MM.1S (cell line): ENCODE data around the gene DYNC1H1.

Experiments
- DNase-seq: peaks from one replicate; pipeline ENCODE4 v3.0.0-alpha.2; 2015
- H2AFZ ChIP-seq: fragments of 300-600 bp; sonication (generic); 2 replicates; pipeline ENCODE4 v1.6.0; 2016; ENCODE audit warnings: antibody characterized with exemption, low read length
- H3F3A ChIP-seq: fragments of 300-600 bp; sonication (generic); 2 replicates; pipeline ENCODE4 v1.6.1; 2016; ENCODE audit warnings: mild to moderate bottlenecking, antibody characterized with exemption, low read length, moderate library complexity, mixed read lengths; ENCODE audit not compliant: insufficient read depth
- H3K27ac ChIP-seq: fragments of 300-600 bp; sonication (generic); 2 replicates; pipeline ENCODE4 v1.5.1; 2016; ENCODE audit warnings: mild to moderate bottlenecking, low read length
- H3K27me3 ChIP-seq: fragments of 300-600 bp; sonication (generic); replicated peaks from 2 replicates; pipeline ENCODE4 v1.6.0; 2016; ENCODE audit warnings: low read length; ENCODE audit not compliant: insufficient read depth
- H3K36me3 ChIP-seq: fragments of 300-600 bp; sonication (generic); replicated peaks from 2 replicates; pipeline ENCODE4 v1.6.1; 2016; ENCODE audit warnings: mild to moderate bottlenecking, low read length, mixed read lengths; ENCODE audit not compliant: insufficient read depth
- H3K4me1 ChIP-seq: fragments of 300-600 bp; sonication (generic); 2 replicates; pipeline ENCODE4 v1.6.1; 2016; ENCODE audit warnings: low read length, mixed read lengths
- H3K4me2 ChIP-seq: fragments of 300-600 bp; sonication (generic); 2 replicates; pipeline ENCODE4 v1.6.0; 2016; ENCODE audit warnings: low read depth, low read length
- H3K4me3 ChIP-seq: fragments of 300-600 bp; sonication (generic); 2 replicates; pipeline ENCODE4 v1.5.1; 2016; ENCODE audit warnings: low read length, mixed read lengths
- H3K79me2 ChIP-seq: fragments of 300-600 bp; sonication (generic); 2 replicates; pipeline ENCODE4 v1.6.1; 2016; ENCODE audit warnings: mixed run types, low read length, mixed read lengths
- H3K9ac ChIP-seq: fragments of 300-600 bp; sonication (generic); 2 replicates; pipeline ENCODE4 v1.6.1; 2016; ENCODE audit warnings: low read length, mixed read lengths
- H3K9me2 ChIP-seq: fragments of 300-600 bp; sonication (generic); replicated peaks from 2 replicates; pipeline ENCODE4 v1.6.1; 2016; ENCODE audit warnings: mild to moderate bottlenecking, low read length, mixed read lengths; ENCODE audit not compliant: insufficient read depth
- H3K9me3 ChIP-seq: fragments of 300-600 bp; sonication (generic); replicated peaks from 2 replicates; pipeline ENCODE4 v1.6.1; 2016; ENCODE audit warnings: mild to moderate bottlenecking, low read length, mixed read lengths; ENCODE audit not compliant: insufficient read depth
- H4K20me1 ChIP-seq: fragments of 300-600 bp; sonication (generic); 2 replicates; pipeline ENCODE4 v1.6.1; 2016; ENCODE audit warnings: mild to moderate bottlenecking, low read length, moderate library complexity, mixed read lengths; ENCODE audit not compliant: insufficient read depth
- EZH2 ChIP-seq: fragments of 300-600 bp; sonication (generic); optimal IDR thresholded peaks from 2 replicates; pipeline ENCODE3; 2017; ENCODE audit warnings: low read depth, mild to moderate bottlenecking, antibody characterized with exemption, low read length, mixed read lengths
- EZH2phosphoT487 ChIP-seq: fragments of 300-600 bp; sonication (generic); IDR thresholded peaks from 2 replicates; pipeline ENCODE4 v1.6.1; 2018; ENCODE audit warnings: antibody characterized with exemption, low read length
- TF ChIP-seq, protein P1 (sequence below): fragments of 300-600 bp; sonication (generic); IDR thresholded peaks from 2 replicates; pipeline ENCODE4 v1.5.1; 2016; ENCODE audit warnings: antibody characterized with exemption, low read length, mixed read lengths

Gene DYNC1H1

DNA sequence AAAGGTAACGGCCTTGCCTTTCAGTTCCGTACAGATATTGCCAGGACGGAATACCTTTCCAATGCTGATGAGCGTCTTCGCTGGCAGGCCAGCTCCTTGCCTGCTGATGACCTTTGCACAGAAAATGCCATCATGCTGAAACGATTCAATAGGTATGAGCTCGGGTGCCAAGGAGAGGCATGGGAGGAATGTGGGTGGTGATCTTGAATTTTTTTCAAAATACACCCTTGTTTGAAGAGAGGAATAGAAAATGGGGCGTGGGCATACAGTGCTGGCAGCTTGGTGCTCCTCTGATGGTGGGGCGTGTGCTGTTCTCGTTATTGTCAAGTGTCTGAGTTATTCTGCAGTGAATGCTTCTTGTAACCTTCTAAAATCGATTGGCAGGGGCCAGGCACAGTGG lies 69.9 kb downstream of the DYNC1H1 start:
- Histone ChIP-seq H3K27ac (no peak overlapping the region), H3K4me2 (no peak overlapping the region), H3K36me3 (no peaks in the 10 kb centered on the region), H4K20me1 (no peaks in the 10 kb centered on the region), H2AFZ (no peak overlapping the region), H3K9me3 (no peaks in the 10 kb centered on the region), H3K79me2 (no peaks in the 10 kb centered on the region), H3K9ac (no peak overlapping the region), H3K4me3 (no peak overlapping the region), H3K27me3 (no peaks in the 10 kb centered on the region), H3K9me2 (no peaks in the 10 kb centered on the region), H3K4me1 (no peaks in the 10 kb centered on the region), H3F3A (no peaks in the 10 kb centered on the region)
- TF ChIP-seq EZH2 (no peak), EZH2phosphoT487 (no peak)
- TF ChIP-seq, protein P1, sequence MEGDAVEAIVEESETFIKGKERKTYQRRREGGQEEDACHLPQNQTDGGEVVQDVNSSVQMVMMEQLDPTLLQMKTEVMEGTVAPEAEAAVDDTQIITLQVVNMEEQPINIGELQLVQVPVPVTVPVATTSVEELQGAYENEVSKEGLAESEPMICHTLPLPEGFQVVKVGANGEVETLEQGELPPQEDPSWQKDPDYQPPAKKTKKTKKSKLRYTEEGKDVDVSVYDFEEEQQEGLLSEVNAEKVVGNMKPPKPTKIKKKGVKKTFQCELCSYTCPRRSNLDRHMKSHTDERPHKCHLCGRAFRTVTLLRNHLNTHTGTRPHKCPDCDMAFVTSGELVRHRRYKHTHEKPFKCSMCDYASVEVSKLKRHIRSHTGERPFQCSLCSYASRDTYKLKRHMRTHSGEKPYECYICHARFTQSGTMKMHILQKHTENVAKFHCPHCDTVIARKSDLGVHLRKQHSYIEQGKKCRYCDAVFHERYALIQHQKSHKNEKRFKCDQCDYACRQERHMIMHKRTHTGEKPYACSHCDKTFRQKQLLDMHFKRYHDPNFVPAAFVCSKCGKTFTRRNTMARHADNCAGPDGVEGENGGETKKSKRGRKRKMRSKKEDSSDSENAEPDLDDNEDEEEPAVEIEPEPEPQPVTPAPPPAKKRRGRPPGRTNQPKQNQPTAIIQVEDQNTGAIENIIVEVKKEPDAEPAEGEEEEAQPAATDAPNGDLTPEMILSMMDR = no peak
- no peak for DNase-seq

DNA sequence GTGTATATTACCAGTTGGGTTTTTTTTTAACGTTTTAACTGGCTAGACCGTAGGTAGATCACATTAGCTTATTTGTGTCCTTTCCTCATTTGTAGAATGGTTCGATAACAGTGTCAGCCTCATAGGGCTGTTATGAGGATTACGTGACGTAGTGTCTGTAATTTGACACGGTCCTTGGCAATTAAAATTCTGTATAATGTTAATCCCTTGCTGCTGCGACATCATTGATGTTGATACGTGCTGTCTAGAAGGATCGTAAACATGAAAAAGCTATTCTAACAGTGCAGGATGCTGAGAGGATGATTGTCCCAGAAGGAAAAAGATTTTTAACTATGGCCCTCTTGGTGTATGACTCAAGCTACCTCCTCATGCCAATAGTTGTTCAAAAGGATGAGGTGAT lies 71.5 kb downstream of the DYNC1H1 start:
- no peaks in the 10 kb centered on the region for H3K36me3 ChIP-seq
- no peaks in the 10 kb centered on the region for H3K27me3 ChIP-seq
- no peaks in the 10 kb centered on the region for H3K9me2 ChIP-seq
- no peak overlapping the region for H2AFZ ChIP-seq
- no peaks in the 10 kb centered on the region for H3K9me3 ChIP-seq
- H3F3A ChIP-seq = no peaks in the 10 kb centered on the region
- H3K79me2 ChIP-seq = no peaks in the 10 kb centered on the region
- no peak overlapping the region for H3K27ac ChIP-seq
- H3K9ac ChIP-seq = no peak overlapping the region
- H3K4me3 ChIP-seq = no peak overlapping the region
- TF ChIP-seq, protein P1 = no peak
- TF ChIP-seq EZH2phosphoT487 = no peak
- TF ChIP-seq EZH2 = no peak
- no peak for DNase-seq
- no peaks in the 10 kb centered on the region for H3K4me1 ChIP-seq
- H3K4me2 ChIP-seq = no peak overlapping the region
- no peaks in the 10 kb centered on the region for H4K20me1 ChIP-seq

GRCh38 chr14:102037686-102038085 lies 73.3 kb downstream of the DYNC1H1 start:
- Histone ChIP-seq H3K9me2 (no peaks in the 10 kb centered on the region), H3K36me3 (no peaks in the 10 kb centered on the region), H3K9ac (no peak overlapping the region), H4K20me1 (no peaks in the 10 kb centered on the region), H2AFZ (no peak overlapping the region), H3K9me3 (no peaks in the 10 kb centered on the region), H3K4me1 (no peaks in the 10 kb centered on the region), H3K27ac (no peak overlapping the region), H3K27me3 (no peaks in the 10 kb centered on the region), H3K79me2 (no peaks in the 10 kb centered on the region), H3F3A (no peaks in the 10 kb centered on the region), H3K4me2 (no peak overlapping the region), H3K4me3 (no peak overlapping the region)
- no peak for TF ChIP-seq EZH2phosphoT487
- no peak for DNase-seq

GRCh38 chr14:102039157-102039556 lies 74.8 kb downstream of the DYNC1H1 start:
- Histone ChIP-seq H3K4me2 (no peak overlapping the region), H2AFZ (no peak overlapping the region), H3F3A (no peaks in the 10 kb centered on the region), H3K36me3 (no peaks in the 10 kb centered on the region), H3K79me2 (no peaks in the 10 kb centered on the region), H3K27me3 (no peaks in the 10 kb centered on the region), H3K9ac (no peak overlapping the region), H3K27ac (no peak overlapping the region), H3K4me3 (no peak overlapping the region), H3K4me1 (no peaks in the 10 kb centered on the region), H3K9me2 (no peaks in the 10 kb centered on the region), H4K20me1 (no peaks in the 10 kb centered on the region), H3K9me3 (no peaks in the 10 kb centered on the region)
- no peak for DNase-seq
- TF ChIP-seq, protein P1 = no peak
- TF ChIP-seq EZH2 = no peak
- TF ChIP-seq EZH2phosphoT487 = no peak
